IMR-90 (cell line): ENCODE measurements around the gene PCDHGA6. TPM values are rescaled to one million over a fixed set of nuclear protein-coding genes. Genes with fewer than 3 reads are reported as not detected.

Experiments used
- ATAC-seq: fragments of 200-7000 bp; cut with Tn5 transposase; 2 replicates; pipeline ENCODE4 v1.9.1; 2020; ENCODE audit warnings: low read depth, mild to moderate bottlenecking, moderate library complexity
- BruUV-seq: library from RNA; stranded (reverse); fragments of 400-500 nt; replicated peaks from 2 replicates; lab custom pipeline; 2021; lab: Mats Ljungman, UMichigan
- CTCF ChIA-PET: fragments of 300-600 bp; formaldehyde crosslinking; extraction: SDS; loops from one replicate; lab custom pipeline; 2021; ENCODE audit warnings: antibody characterized with exemption; lab: Yijun Ruan, JAX
- POLR2A ChIA-PET: fragments of 300-600 bp; sonication (Branson Sonifier 250); formaldehyde crosslinking; loops from one replicate; lab custom pipeline; 2022; ENCODE audit warnings: antibody characterized with exemption; ENCODE audit not compliant: unreplicated experiment; lab: Charles Lee
- DNase-seq: peaks from one replicate; pipeline ENCODE4 v3.0.0; 2013
- H2AFZ ChIP-seq: replicated peaks from 2 replicates; pipeline ENCODE3; 2013; ENCODE audit warnings: low read length, mild to moderate bottlenecking; ENCODE audit not compliant: poor library complexity
- H2AK5ac ChIP-seq: 2 replicates; pipeline ENCODE4 v1.6.1; 2013; ENCODE audit warnings: low read depth, low read length, inconsistent platforms
- H2AK9ac ChIP-seq: replicated peaks from 2 replicates; pipeline ENCODE3; 2013; ENCODE audit warnings: mild to moderate bottlenecking, low read depth, low read length, moderate library complexity; ENCODE audit not compliant: poor library complexity
- H2BK120ac ChIP-seq: 2 replicates; pipeline ENCODE4 v1.6.1; 2013; ENCODE audit warnings: low read depth, low read length, inconsistent platforms
- H2BK15ac ChIP-seq: 3 replicates; pipeline ENCODE4 v1.6.1; 2013; ENCODE audit warnings: low read depth, low read length, inconsistent platforms
- H2BK20ac ChIP-seq: 2 replicates; pipeline ENCODE4 v1.6.1; 2013; ENCODE audit warnings: low read depth, mild to moderate bottlenecking, inconsistent platforms, low read length, moderate library complexity
- H2BK5ac ChIP-seq: 2 replicates; pipeline ENCODE4 v1.6.1; 2013; ENCODE audit warnings: mild to moderate bottlenecking, low read depth, low read length, inconsistent platforms; ENCODE audit not compliant: poor library complexity, severe bottlenecking
- H3K14ac ChIP-seq: replicated peaks from 2 replicates; pipeline ENCODE4 v1.6.1; 2013; ENCODE audit warnings: low read depth, low read length, inconsistent platforms
- H3K18ac ChIP-seq: 2 replicates; pipeline ENCODE4 v1.6.1; 2013; ENCODE audit warnings: low read depth, low read length, control low read depth
- H3K23ac ChIP-seq: 2 replicates; pipeline ENCODE4 v1.6.1; 2013; ENCODE audit warnings: low read depth, low read length, inconsistent platforms
- H3K27ac ChIP-seq: 2 replicates; pipeline ENCODE4 v1.5.1; 2013; ENCODE audit warnings: mild to moderate bottlenecking, control low read depth, low read length; ENCODE audit not compliant: insufficient read depth
- H3K27me3 ChIP-seq: 2 replicates; pipeline ENCODE4 v1.6.1; 2013; ENCODE audit warnings: low read length; ENCODE audit not compliant: control insufficient read depth, insufficient read depth
- H3K36me3 ChIP-seq: 2 replicates; pipeline ENCODE4 v1.6.1; 2013; ENCODE audit warnings: low read length, mixed read lengths; ENCODE audit not compliant: control insufficient read depth, insufficient read depth
- H3K4ac ChIP-seq: 2 replicates; pipeline ENCODE4 v1.6.1; 2013; ENCODE audit warnings: low read depth, low read length, inconsistent platforms
- H3K4me1 ChIP-seq: 2 replicates; pipeline ENCODE4 v1.6.1; 2013; ENCODE audit warnings: low read length, mixed read lengths; ENCODE audit not compliant: control insufficient read depth, insufficient read depth
- H3K4me2 ChIP-seq: 2 replicates; pipeline ENCODE4 v1.6.1; 2013; ENCODE audit warnings: low read depth, mild to moderate bottlenecking, control low read depth, low read length, moderate library complexity
- H3K4me3 ChIP-seq: 2 replicates; pipeline ENCODE4 v1.5.1; 2013; ENCODE audit warnings: low read depth, mild to moderate bottlenecking, control low read depth, low read length, moderate library complexity; ENCODE audit not compliant: insufficient read depth
- H3K56ac ChIP-seq: 2 replicates; pipeline ENCODE4 v1.6.1; 2013; ENCODE audit warnings: low read length, inconsistent platforms; ENCODE audit not compliant: insufficient read depth; ENCODE audit errors: extremely low read depth
- H3K79me1 ChIP-seq, 2 experiments: 2 replicates each; pipeline ENCODE4 v1.6.1; 2013; ENCODE audit warnings: low read length in 2 of 2, inconsistent platforms in 1 of 2, low read depth in 1 of 2
- H3K9ac ChIP-seq: 2 replicates; pipeline ENCODE4 v1.6.1; 2013; ENCODE audit warnings: low read depth, low read length, control low read depth
- H3K9me1 ChIP-seq: 2 replicates; pipeline ENCODE4 v1.6.1; 2013; ENCODE audit warnings: low read length, inconsistent platforms; ENCODE audit not compliant: insufficient read depth
- H3K9me3 ChIP-seq: 2 replicates; pipeline ENCODE4 v1.6.1; 2013; ENCODE audit warnings: low read length; ENCODE audit not compliant: control insufficient read depth, insufficient read depth
- H4K20me1 ChIP-seq: 2 replicates; pipeline ENCODE4 v1.6.1; 2013; ENCODE audit warnings: low read length, inconsistent platforms; ENCODE audit not compliant: insufficient read depth
- H4K5ac ChIP-seq: 2 replicates; pipeline ENCODE4 v1.6.1; 2013; ENCODE audit warnings: mild to moderate bottlenecking, low read depth, low read length, control low read depth
- H4K8ac ChIP-seq, 2 experiments: 2 replicates each; pipeline ENCODE4 v1.6.1; 2013; ENCODE audit warnings: low read depth in 2 of 2, low read length in 2 of 2, control low read depth in 1 of 2, inconsistent platforms in 1 of 2
- H4K91ac ChIP-seq: 2 replicates; pipeline ENCODE4 v1.6.1; 2013; ENCODE audit warnings: low read depth, low read length, inconsistent platforms; ENCODE audit not compliant: insufficient read depth
- BHLHE40 ChIP-seq: fragments of 150-350 bp; IDR thresholded peaks from 2 replicates; pipeline ENCODE4 v1.6.1; 2016; ENCODE audit warnings: mild to moderate bottlenecking, low read depth, low read length
- FOS ChIP-seq: fragments of 150-350 bp; IDR thresholded peaks from 2 replicates; pipeline ENCODE4 v1.6.1; 2016; ENCODE audit warnings: low read depth, low read length
- RAD21 ChIP-seq: IDR thresholded peaks from 2 replicates; pipeline ENCODE4 v1.6.1; 2012; ENCODE audit warnings: low read length, improper control_type of control experiment
- RFX5 ChIP-seq: IDR thresholded peaks from 2 replicates; pipeline ENCODE4 v1.8.0; 2012; ENCODE audit warnings: low read depth, mild to moderate bottlenecking, low read length, moderate library complexity
- SMC3 ChIP-seq: fragments of 150-350 bp; IDR thresholded peaks from 2 replicates; pipeline ENCODE4 v1.6.1; 2016; ENCODE audit warnings: low read depth, mild to moderate bottlenecking, antibody characterized with exemption, low read length, moderate library complexity
- WGBS, 2 experiments: methylation state at CpG; one replicate each; pipeline versions ENCODE4 v1.1.5 to v1.1.7; 2013; ENCODE audit warnings: missing lambda C conversion rate in 2 of 2; ENCODE audit not compliant: insufficient read length in 1 of 2; ENCODE audit errors: extremely low coverage in 2 of 2; 5-methylcytosine and 5-hydroxymethylcytosine counted together
- dilution Hi-C: fragments of 300-500 bp; cut with HindIII; formaldehyde crosslinking; loops from one replicate; pipeline ENCODE4 v1.14.3; 2018; ENCODE audit warnings: low sequenced_read_pairs; ENCODE audit not compliant: unreplicated experiment
- in situ Hi-C: fragments of 300-500 bp; cut with MboI; formaldehyde crosslinking; loops from 3 replicates; pipeline ENCODE4 v1.14.3; 2019; ENCODE audit warnings: low sequenced_read_pairs, inconsistent platforms, mixed read lengths
- intact Hi-C: fragments of 100-400 bp; cut with micrococcal nuclease; formaldehyde crosslinking; loops from 2 replicates; pipeline ENCODE4 v1.10.0; 2022
- polyA plus RNA-seq, 3 experiments: library from polyadenylated mRNA; depleted of rRNA; stranded (reverse); fragments of >200 nt; gene quantifications; 2 replicates each; pipeline ENCODE4 v1.2.3, GENCODE V29; 2012; ENCODE audit warnings: low replicate concordance in 1 of 3
- total RNA-seq: library from RNA; depleted of rRNA; stranded (reverse); fragments of >200 nt; gene quantifications from 2 replicates; pipeline ENCODE4 v1.2.3, GENCODE V29; 2012
- TF ChIP-seq, protein P1 (sequence below): conservative IDR thresholded peaks from 2 replicates; pipeline ENCODE4 v1.5.1; 2012; ENCODE audit warnings: mild to moderate bottlenecking, low read depth, low read length, improper control_type of control experiment

Gene PCDHGA6
- total and polyA plus RNA-seq, 2 of the 4 experiments (the other 2 are of a cell fraction) = 4.1 to 4.7 TPM

DNA sequence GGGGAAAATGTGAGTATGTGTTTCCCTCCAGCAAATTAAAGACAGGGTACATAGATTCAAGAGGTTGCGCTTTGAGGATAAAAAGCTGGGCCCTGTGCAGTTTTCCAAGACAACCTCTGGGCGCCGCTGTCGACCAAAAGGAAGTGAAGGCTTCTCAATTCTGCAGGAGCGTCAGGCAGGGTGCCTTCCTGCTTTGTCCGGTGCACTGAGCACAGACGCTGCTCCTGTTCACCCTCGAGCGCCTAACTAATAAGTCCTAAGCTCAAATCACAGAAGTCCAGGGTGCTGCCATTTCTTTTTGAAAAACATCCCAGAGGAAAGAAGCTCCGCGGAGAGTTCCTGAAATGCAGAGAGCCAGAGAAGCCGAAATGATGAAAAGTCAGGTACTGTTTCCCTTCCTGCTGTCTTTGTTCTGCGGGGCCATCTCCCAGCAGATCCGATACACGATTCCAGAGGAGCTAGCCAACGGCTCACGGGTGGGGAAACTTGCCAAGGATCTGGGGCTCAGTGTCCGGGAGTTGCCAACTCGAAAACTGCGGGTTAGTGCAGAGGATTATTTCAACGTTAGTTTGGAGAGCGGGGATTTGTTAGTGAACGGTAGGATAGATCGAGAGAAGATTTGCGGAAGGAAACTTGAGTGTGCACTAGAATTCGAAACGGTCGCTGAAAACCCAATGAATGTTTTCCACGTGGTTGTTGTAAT, 23.6 kb upstream of the PCDHGA6 start, which contains the start of gene PCDHGB1:
TSS of gene PCDHGB1 (plus strand) at position 183 of the 703 bp plus-strand sequence. CDS start at position 345, 162 bp downstream.
- BruUV-seq = TSS peak; percentile 43
- Histone ChIP-seq H3K79me1 (no peaks in the 10 kb centered on the region), H2BK15ac (no peak within 1 kb of the TSS), H4K5ac (0 out of 2 replicates have a peak within 1 kb of the TSS, but pooled peaks have one; percentile 4), H4K20me1 (no peaks in the 10 kb centered on the region), H2BK5ac (no peak within 1 kb of the TSS), H2AK9ac (no peak within 1 kb of the TSS), H3K9me1 (no peaks in the 10 kb centered on the region), H3K4me3 (peak within 1 kb of the TSS; percentile 55), H3K4me1 (no peaks in the 10 kb centered on the region), H2AK5ac (no peak within 1 kb of the TSS), H3K36me3 (peaks cover 3% of the 10 kb centered on the region; the same call in 1 of the 2 replicates), H3K9me3 (peaks cover 33% of the 10 kb centered on the region), H4K91ac (no peak within 1 kb of the TSS), H3K56ac (no peak within 1 kb of the TSS; the same call in 1 of the 2 replicates), H4K8ac (peak within 1 kb of the TSS; percentile 0 to 20; a peak in 1 of 4 replicates), H3K18ac (no peak within 1 kb of the TSS), H2BK120ac (no peak within 1 kb of the TSS), H2AFZ (peak within 1 kb of the TSS; percentile 77), H3K4ac (no peak within 1 kb of the TSS), H3K23ac (no peak within 1 kb of the TSS), H3K27me3 (no peaks in the 10 kb centered on the region), H3K14ac (no peak within 1 kb of the TSS), H3K27ac (no peak within 1 kb of the TSS), H3K4me2 (peak within 1 kb of the TSS; percentile 45; the same call in 1 of the 2 replicates), H3K9ac (peak within 1 kb of the TSS; percentile 28), H2BK20ac (no peak within 1 kb of the TSS)
- TF ChIP-seq, protein P1, sequence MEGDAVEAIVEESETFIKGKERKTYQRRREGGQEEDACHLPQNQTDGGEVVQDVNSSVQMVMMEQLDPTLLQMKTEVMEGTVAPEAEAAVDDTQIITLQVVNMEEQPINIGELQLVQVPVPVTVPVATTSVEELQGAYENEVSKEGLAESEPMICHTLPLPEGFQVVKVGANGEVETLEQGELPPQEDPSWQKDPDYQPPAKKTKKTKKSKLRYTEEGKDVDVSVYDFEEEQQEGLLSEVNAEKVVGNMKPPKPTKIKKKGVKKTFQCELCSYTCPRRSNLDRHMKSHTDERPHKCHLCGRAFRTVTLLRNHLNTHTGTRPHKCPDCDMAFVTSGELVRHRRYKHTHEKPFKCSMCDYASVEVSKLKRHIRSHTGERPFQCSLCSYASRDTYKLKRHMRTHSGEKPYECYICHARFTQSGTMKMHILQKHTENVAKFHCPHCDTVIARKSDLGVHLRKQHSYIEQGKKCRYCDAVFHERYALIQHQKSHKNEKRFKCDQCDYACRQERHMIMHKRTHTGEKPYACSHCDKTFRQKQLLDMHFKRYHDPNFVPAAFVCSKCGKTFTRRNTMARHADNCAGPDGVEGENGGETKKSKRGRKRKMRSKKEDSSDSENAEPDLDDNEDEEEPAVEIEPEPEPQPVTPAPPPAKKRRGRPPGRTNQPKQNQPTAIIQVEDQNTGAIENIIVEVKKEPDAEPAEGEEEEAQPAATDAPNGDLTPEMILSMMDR = peak; percentile 61
- TF ChIP-seq BHLHE40 (peak; percentile 15; the same call in 1 of the 2 replicates), SMC3 (peak; percentile 37), FOS (no peak), RAD21 (peak; percentile 57), RFX5 (no peak)
- peak; percentile 94 for ATAC-seq
- peak; percentile 71 for DNase-seq
- ChIA-PET POLR2A (no interaction called here), CTCF (interaction anchor here (0.8 kb wide), 1 partner anchor 207 kb away, joined by 4 read pairs; no protein-coding TSS in a partner anchor)
- intact Hi-C loops = no loop called here
- dilution Hi-C loops = no loop called here
- in situ Hi-C loops = no loop called here
- 27 to 100% methylated on average over 3 to 13 of the region's 29 CpGs for WGBS, 2 experiments
